ENCODE data around the gene KRT76.
"Not testable (repeated sequence)": the region's sequence is repeated elsewhere in the genome, so short reads cannot be mapped to it uniquely, and the experiment has no call there.

Gene KRT76

DNA sequence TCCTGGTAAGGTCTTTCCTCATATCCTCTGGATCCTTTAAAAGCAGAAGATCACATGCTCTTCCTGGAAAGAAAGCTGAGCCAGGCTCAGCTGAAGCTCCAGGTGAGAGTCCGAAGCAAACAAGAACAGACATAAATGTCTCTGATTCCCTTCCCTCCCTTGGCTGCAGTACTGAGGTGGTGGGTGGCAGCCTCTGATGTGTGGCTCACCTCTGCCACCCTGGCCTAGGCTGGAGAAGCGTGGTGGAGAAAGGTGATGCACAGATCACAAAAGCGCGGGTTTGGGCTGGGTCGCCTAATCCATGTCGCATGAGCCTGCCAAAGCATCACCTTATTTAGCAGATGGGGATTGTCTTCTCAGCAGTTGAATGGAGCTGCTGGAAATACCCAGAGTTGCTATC is 2.8 kb upstream of the KRT76 start:
- DNase-seq: no peak

DNA sequence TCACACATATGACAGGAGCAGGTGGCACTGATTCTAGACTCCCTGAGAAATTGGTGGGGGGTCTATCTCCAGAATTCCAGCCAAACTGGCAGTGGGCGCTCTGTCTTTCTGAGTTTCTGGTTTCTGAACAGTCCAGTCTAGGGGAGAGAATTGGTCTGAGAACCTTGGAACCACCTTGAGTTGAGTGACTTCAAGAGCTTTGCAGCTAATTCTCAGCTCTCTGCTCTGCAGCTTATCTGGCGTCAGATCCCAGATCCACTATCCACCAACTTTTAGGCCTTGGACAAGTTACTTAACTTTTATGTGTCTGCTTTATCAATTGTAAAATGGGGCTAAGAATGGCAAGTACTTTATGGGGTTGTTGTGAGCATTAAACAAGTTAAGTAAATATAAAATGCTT is 1.7 kb upstream of the KRT76 start:
- DNase-seq: no peak

DNA sequence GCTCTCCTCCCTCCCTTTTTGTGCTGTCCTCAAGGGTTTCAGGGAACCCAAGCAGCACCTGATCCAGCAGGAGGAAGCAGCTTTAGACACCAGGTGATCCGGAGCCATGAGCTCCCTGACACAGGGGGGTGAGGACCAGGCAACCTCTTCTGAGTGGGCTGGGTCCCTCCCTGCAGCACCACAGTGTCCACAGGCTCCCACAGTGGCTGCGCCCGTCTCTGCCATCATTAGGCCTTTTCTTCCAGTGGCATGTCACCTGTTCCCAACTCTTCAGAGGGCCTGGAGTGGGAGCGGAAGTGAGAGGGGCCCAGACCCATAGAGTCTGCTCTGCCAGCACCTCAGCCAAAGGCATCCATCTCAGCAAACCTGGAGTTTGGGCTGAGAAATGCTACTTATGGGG is 421 bp upstream of the KRT76 start:
- no peak for DNase-seq

DNA sequence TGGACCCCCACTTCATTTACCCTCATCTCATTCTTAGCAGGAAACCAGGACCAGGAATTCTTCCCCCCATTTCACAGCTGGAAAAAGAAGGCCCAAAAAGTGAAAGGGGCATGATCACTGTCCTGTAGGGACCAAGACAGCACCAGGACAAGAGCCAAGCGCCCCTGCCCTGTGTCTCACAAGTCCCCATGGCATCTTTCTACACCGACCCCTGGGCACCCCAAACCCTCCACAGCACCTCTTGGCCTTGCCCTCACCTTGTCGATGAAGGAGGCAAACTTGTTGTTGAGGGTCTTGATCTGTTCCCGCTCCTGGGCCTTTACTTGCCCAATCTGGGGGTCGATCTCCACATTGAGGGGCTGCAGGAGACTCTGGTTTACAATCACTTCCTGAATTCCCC is 710 bp downstream of the KRT76 start:
- no peak for DNase-seq

DNA sequence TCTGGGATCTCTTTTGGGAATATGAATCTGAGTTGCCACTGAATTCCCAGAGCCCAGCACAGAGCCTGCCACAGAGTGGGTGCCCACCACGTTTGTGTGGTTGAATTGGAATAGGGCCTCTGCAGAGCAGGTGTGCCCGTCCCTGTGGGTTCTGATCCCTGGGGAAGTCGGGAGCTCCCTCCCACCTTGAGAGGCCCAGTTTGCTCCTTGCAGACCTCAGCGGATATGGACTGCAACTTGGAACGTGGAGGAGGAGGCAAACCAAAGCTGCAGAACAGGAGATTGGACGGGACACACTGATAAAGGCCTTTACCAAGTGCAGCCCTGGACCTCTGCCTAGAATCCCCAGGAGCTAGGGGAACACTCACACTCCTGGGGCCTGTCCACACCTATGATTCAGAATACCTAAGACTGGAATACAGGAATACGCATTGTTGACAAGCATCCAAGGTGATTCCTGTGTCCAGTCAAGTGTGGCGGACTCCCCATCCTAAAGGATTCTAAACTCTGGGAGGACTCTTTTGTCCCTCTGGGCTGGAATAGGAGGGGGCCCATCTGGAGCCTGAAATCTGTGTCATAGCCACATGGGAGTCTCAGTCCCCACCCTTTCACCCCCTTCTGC is 2.4 kb downstream of the KRT76 start:
- no peak for DNase-seq

DNA sequence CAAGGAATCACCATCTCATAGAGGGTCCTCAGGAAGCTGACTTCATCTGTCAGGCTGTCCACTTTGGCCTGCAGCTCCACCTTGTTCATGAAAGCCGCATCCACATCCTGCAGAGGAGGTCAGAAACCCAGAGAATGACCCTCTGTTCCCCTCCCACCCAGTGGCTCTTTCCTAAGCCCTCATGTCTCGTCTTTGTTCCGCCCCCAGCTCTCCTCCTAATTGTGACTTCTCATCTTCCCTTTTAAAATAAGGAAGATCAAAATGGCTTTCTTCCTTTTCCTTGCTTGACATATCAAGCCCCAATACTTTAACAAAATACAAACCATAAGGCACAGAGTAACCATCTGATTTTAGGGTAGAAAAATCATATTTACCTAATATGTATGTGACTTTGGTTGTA is 4.4 kb downstream of the KRT76 start:
- no peak for DNase-seq

DNA sequence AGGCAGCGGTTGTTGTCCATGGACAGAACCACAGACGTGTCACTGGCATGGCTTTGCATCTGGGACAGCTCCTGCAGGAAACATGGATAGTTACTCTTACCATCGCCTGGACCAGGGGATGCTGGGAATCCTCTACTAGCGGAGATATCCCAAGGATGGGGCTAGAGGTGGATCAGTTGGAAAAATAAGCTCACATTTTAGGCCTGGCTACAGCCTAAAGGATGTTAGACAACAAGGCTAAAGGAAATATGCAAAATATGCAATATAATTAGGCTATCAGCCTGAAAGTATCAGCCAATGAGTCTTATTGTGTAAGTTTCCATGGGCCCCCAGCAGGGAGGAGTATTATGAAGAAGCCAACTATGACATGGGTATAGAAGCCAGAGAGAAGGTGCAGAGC is 5.0 kb downstream of the KRT76 start:
- DNase-seq: no peak

DNA sequence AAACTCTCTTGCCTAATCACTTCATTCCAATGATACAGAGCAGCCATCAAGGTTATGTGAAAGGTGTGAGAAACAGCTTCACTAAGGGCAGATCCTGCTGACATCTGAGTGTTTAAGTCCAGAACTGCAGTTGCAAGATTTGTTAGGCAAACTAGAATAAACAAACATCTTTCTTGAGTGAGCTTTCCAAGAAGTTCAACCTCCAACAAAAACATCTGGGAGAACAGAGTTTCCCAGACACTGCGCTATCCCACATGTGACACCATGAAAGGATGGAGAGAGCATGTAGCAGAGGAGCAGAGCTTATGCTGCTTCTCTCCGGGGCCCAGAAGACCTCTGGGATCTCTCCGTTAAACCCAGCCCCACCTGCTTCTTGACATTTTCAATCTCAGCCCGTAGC is 5.6 kb downstream of the KRT76 start:
- DNase-seq: no peak

DNA sequence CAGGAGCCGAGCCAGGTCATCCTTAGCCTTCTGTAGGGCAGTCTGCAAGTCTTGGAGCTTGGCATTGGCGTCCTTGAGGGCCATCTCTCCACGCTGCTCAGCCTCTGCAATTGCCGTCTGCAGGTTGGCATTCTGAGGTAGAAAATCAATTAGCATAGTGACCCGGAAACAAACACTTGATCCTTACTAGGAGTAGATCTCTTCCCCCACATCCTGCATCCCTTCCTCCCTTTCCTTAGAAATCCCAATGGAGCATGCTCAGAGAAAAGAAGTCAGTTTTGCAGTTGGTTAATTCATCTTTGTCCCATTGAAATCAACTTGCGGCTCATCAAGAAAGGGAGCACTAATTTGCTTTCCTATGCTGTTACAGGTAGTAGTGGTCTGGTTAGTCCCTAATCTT is 6.1 kb downstream of the KRT76 start:
- DNase-seq: no peak

DNA sequence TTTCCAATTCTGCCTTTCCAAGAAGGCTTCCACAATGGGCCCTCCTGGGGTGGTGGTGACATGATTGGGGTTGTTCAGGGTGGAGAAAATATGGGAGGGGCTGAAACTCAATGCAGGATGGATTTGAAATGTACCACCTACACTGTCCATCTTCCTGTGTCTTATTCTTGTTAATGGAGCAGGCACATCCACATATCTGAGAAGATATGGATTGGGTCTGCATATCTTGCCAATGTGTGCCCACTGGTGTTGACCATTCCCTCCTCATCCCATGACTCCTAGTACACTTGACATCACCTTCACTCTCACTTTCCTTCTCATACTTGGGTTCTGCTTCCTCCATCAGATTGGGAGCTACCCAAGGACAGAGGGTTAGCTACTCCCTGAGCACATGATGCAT is 7.2 kb downstream of the KRT76 start:
- DNase-seq: no peak

DNA sequence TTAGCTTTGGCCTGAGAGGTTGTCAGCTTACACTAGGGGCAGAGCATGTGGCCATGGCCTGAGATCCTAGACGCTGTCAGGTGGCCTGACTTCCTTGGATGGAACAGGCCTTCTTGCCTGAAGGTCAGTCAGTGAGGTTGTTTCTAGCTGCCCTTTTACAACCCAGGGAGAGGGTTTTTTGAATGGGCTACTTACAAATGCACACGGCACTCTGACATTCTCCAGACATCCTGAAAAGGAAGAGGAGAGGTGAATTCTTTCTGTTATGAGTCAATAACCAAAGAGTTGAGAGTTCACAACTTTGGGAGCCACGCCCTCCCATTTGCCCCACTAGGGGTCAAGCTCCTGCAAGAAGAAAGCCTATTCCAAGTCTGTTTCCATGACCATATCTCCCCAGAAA is 7.8 kb downstream of the KRT76 start:
- DNase-seq: no peak

DNA sequence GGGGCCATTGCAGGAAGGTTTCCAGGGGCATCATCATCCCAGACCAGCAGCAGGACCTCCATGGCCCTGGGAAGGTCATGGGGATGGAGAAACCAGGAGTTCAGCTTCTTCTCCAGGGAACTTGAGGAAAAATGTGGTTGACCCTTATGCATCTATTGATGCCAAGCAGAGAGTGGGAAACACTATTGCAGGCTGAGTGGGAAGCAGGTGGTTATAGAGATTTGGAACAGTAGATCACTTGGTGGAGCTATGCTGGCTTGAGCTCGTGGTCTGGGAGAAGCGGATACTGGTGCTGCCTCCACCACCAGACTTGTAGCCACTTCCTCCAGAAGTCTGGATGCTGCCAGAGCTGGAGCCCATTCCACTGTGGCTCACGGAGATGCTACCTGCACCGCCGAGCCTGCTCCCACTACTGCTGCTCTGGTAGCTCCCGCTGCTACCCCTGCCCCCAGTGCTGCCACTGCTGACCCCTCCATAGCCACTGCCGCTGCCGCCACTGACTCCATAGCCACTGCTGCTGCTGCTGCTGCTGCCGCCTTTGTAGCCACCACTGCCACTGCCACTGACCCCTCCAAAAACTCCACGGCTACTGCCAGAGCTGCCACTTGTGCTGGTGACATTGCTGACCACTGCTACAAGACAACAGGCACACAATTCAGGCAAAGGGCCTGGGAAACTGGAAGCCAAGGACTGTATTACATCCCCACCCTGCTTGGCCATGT is 8.5 kb downstream of the KRT76 start:
- no peak for DNase-seq

DNA sequence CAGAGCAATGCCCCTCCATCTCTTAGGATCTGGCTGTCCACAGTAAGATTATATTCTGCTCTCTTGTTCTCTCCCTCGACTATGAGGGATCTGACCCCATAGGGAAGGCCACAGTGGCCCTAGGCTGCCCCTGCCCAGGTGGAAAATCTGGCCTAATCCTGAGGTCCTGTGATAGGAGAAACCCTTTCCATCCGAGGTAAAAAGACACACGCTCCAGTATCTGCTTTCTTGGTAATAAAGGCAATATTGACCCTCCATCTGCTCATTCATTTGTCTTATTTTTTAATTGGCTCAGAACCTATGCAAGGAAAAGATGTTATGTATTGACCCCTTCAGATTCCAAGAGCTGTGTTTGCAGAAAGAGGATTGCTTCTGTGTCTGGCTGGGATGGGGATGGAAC is 9.7 kb downstream of the KRT76 start:
- no peak for DNase-seq

DNA sequence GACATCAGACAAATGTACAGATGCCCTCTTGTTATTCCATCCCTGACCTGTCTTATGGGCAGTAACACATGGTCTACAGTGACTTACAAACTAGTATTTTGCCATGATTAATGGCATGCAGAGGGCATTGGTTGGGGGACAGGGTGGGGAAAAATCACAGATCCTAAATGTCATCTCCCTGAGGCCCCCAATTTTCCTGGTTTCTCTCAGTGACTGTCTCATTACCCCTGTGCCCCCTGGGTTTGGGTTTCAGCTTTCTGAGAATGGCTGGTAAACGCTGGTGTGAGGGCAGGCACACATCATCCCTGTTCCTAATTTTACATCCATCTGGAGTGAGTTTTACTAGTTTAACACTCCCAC is 10.1 kb downstream of the KRT76 start:
- DNase-seq: no peak

DNA sequence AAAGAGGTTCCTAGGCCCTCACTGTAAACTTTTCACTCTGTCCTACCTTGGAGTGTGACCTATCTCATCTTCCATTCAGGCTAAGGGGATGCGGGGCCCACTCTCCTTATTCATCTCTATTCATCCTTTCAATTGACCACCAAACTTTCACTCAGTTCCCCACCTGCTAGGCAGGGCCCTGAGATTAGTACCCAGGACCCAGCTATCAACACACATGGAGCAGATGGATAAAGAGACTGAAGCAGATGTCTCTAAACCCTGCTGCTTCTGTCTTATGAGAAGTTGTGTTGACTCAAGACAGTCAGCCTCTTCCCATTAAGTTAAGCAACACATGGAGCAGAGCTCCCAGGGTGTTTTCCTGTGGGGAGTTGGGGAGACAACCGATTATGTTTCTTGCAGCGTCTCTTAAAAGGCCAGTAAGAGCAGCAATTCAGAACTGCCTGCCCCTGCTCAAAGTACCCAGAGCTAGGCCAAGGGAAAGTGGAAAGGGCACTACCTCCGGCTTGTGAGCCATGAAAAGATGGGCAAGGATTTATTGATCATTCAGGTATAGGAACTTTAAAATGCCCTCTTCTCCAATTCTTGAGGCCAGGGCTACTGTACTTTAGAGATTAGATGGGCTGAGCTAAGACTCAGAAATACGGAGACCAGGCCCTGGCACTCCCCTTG is 10.7 kb downstream of the KRT76 start:
- DNase-seq: no peak

DNA sequence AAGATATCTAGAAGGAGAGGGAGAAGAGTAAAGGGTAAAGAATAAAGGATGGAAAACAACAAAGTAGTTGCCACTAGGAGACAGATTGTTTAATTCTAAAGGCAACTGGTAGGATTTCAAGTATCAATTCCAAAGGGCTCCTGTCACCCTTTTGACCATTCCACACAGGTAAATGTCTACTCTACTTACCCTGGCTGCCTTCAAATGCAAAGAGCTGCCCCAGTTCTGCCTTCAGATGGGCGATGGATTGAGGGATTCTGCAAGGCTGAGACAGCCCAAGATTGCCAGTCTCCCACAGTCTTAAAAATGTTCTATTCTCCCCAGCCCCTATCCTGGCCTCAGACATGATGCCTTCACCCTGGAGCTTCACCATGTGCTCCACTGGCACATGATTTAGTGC is 11.4 kb downstream of the KRT76 start:
- DNase-seq: no peak

DNA sequence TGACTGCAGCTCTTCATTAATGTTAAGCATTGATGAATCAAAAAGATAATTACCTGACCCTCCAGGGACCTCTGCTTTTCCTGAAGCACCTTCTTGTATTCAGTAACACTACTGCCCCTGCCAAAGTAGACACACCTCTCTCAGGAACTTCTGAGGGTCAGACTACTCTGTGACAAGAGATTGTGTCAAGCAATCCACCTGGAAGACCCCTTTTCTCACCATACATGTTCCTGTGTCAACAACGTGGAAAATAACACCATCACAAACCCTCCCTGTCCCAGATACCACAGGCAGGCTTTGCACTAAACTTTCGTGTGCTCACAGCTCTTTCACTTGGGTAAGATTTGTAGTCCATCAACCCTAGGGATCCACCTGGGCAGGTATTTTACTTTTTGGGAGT is 13.2 kb downstream of the KRT76 start:
- DNase-seq: no peak

DNA sequence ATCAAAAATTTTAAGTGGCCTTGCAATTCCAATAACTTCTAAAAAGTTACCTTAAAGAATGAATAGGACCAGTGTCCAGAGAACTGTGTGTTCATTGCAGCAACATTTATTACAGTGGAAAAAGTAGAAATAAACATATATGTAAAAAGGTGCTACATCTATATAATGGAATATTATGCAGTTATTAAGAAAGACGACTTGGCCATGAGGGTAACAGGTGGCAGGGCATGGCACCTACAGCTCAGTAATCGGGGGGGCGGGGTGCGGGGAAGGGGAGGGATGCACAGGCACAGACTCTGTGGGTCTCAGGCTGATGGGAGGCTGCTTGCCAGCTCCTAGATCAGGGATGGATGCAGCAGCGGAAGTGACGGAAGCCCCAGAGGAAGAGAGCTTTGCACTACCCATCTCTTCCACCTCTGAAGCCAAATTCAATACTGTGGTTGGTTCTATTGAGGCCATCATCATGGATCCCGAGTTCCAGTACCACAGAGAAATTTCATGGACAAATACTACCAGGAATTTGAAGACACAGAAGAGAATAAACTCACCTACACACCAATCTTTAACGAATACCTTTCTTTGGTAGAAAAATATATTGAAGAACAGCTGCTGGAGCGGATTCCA is 14.0 kb downstream of the KRT76 start:
- DNase-seq: no peak

DNA sequence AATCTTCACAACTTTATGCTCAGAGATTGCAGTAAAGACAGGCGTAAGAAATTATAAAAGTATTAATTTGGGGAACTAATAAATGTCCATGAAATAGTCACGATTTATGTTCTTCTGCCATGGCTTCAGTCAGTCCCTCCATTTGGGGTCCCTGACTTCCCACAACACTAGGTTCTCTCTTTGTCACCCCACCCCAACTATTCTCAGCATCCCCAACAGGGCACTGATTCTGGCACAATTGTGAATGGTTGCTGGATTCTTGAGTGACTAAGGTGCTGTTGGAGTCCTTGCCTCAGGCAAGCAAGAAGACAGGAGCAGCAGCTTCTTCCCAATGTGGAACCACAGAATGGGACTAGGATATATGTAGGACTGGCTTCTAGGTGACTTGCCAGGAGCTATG is 15.3 kb downstream of the KRT76 start:
- DNase-seq: no peak

DNA sequence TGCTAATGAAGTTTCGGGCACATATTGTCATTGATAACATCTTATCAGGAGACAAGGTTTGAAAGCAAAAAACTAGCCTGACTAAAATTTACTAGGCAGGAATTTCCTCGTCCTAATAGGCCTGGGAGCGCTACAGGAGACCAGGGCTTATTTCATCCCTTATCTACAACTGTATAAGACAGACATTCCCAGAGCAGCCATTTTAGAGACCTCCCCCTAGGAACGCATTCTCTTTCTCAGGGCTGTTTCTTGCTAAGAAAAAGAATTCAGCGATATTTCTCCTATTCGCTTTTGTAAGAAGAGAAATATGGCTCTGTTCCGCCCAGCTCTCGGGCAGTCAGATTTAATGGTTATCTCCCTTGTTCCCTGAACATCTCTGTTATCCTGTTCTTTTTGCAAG is 15.9 kb downstream of the KRT76 start:
- DNase-seq: not testable (repeated sequence)

DNA sequence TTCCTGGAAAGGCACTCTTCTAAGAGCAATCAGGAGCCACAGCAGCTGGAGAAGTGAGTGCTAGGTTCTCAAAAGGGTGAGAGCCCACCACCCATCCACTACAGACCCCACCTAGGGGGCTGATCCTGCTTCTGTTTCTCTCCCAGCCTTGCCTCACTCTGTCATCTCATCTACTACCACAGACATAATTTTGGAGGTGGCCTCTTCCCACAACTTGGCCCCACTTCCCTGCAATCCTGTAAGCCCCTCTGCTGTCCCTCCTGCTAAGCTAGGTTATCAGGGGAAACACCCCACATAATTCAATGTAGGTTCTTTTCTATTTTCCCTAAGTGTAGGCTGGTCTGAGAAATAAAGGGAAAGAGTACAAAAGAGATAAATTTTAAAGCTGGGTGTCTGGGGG is 16.5 kb downstream of the KRT76 start:
- DNase-seq: no peak

DNA sequence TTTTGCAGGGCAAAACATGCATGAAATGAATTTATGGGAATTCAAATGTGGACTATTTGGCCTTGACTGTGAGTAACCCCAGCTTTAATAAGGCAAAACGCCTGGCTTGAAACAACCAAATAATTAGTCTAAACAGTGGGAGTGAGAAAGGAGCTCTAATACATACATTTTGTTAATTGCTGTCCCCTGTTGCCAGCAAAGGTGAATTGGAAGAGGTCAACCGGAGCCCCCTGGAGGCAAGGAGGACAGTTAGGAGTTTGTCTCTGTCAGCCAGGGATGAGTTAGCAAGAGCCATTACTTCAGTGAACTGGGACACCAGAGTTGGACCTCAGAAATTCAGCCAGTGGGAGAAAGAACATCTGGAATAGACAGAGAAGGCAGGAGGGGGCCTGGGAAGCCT is 17.4 kb downstream of the KRT76 start:
- DNase-seq: no peak

DNA sequence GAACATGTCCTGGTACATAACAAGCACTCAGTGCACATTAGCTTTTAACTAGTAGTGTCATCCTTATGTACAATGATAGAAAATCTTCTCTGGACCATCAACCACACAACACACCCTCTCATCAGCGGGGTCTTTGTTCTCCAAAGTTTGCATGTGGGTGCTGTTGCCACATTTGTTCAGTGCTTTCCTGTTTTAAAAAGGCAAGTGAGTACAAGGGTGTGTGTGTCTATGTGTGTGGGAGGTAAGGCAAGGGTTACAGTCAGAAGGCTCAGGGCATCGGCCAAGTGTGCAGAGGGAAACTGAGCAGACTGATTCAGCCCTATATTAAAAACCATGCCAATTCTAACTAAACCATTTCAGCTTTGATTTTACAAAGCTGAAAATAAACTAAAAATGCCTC is 17.9 kb downstream of the KRT76 start:
- no peak for DNase-seq

DNA sequence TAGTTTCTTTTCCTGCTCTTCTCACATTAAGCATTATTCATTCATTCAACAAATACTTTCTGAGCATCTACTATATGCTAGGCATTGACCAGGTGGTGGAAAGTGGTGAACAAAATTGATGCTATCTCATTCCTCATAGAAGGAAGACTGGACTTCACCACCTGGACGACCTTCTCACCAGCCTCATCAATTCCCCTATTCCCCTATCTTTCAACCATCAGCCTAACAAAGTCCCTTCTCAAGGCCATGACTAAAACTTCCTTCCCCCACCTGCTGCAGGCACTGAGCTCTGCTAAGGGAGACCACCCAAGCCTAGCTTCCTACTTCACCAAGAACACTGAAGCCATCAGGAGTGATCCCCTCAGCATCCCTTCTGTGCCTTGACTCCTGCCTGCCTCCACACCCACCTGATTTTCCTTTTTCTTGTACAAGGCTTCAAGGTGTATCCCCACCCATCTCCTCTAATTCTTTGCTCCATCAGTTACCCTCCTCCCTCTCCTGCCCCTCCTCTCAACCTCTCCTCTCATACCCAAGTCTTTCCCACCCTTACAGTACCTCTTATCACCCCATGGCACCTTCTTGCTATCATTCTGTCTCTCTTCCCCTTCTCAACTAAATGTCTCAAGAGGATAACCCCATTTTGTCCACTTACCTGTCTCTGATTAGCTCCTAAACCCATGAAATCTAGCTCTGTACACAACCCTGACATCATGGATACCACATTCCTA is 19.5 kb downstream of the KRT76 start:
- no peak for DNase-seq
